ENCODE results near the gene CUL3.
"Not testable (repeated sequence)": the region's sequence is repeated elsewhere in the genome, so short reads cannot be mapped to it uniquely, and the experiment has no call there.

CUL3 gene

GRCh38 chr2:224518806-224519580 lies 66.2 kb downstream of the CUL3 start:
- no peak overlapping the region for H3K4me3 ChIP-seq (ENCODE audit: low read length in 2 of 2)
- no peaks in the 10 kb centered on the region for H3K27me3 ChIP-seq (ENCODE audit: control insufficient read depth in 1 of 2, insufficient read depth in 2 of 2, low read length in 2 of 2)
- no peak overlapping the region for H3K27ac ChIP-seq (ENCODE audit: low read length)
- no peaks in the 10 kb centered on the region for H3K9me3 ChIP-seq (ENCODE audit: control insufficient read depth in 2 of 2, low read length in 2 of 2)
- no peaks in the 10 kb centered on the region for H3K36me3 ChIP-seq (ENCODE audit: control insufficient read depth in 2 of 2, insufficient read depth in 2 of 2, low read length in 2 of 2)
- peaks cover 6% of the 10 kb centered on the region for H3K4me1 ChIP-seq (ENCODE audit: control insufficient read depth, insufficient read depth, low read length)
- no peak overlapping the region for H3K9ac ChIP-seq (ENCODE audit: low read length in 2 of 2)

GRCh38 chr2:224517963-224518362 lies 67.2 kb downstream of the CUL3 start:
- Histone ChIP-seq H3K9ac (ENCODE audit: low read length in 2 of 2) (no peak overlapping the region), H3K4me1 (ENCODE audit: control insufficient read depth, insufficient read depth, low read length) (peaks cover 6% of the 10 kb centered on the region), H3K4me3 (ENCODE audit: low read length in 2 of 2) (no peak overlapping the region), H3K36me3 (ENCODE audit: control insufficient read depth in 2 of 2, insufficient read depth in 2 of 2, low read length in 2 of 2) (peaks cover 0 to 2% of the 10 kb centered on the region in 2 donors), H3K9me3 (ENCODE audit: control insufficient read depth in 2 of 2, low read length in 2 of 2) (no peaks in the 10 kb centered on the region), H3K27ac (ENCODE audit: low read length) (no peak overlapping the region), H3K27me3 (ENCODE audit: control insufficient read depth in 1 of 2, insufficient read depth in 2 of 2, low read length in 2 of 2) (no peaks in the 10 kb centered on the region)

DNA sequence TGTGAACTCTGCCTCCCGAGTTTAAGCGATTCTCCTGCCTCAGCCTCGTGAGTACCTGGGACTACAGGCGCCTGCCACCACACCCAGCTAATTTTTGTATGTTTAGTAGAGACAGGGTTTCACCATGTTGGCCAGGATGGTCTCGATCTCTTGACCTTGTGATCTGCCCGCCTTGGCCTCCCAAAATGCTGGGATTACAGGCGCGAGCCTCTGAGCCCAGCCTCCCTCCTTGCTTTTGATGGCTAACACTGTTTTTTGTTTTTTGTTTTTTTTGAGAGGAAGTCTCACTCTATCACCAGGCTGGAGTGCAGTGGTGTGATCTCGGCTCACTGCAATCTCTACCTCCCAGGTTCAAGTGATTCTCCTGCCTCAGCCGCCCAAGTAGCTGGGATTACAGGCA lies 68.8 kb downstream of the CUL3 start:
- H3K4me3 ChIP-seq (ENCODE audit: low read length in 2 of 2); H3K36me3 ChIP-seq (ENCODE audit: control insufficient read depth in 2 of 2, insufficient read depth in 2 of 2, low read length in 2 of 2); H3K27ac ChIP-seq (ENCODE audit: low read length); H3K4me1 ChIP-seq (ENCODE audit: control insufficient read depth, insufficient read depth, low read length); H3K9me3 ChIP-seq (ENCODE audit: control insufficient read depth in 2 of 2, low read length in 2 of 2); H3K9ac ChIP-seq (ENCODE audit: low read length in 2 of 2); H3K27me3 ChIP-seq (ENCODE audit: control insufficient read depth in 1 of 2, insufficient read depth in 2 of 2, low read length in 2 of 2): not testable (repeated sequence)

- H3K9me3 ChIP-seq (ENCODE audit: control insufficient read depth in 2 of 2, low read length in 2 of 2): no peaks in the 10 kb centered on the region
- H3K9ac ChIP-seq (ENCODE audit: low read length in 2 of 2): no peak overlapping the region
- H3K4me1 ChIP-seq (ENCODE audit: control insufficient read depth, insufficient read depth, low read length): no peaks in the 10 kb centered on the region
- peaks cover 0 to 4% of the 10 kb centered on the region in 2 donors for H3K36me3 ChIP-seq (ENCODE audit: control insufficient read depth in 2 of 2, insufficient read depth in 2 of 2, low read length in 2 of 2)
- H3K4me3 ChIP-seq (ENCODE audit: low read length in 2 of 2): no peak overlapping the region
- H3K27ac ChIP-seq (ENCODE audit: low read length): no peak overlapping the region
- no peaks in the 10 kb centered on the region for H3K27me3 ChIP-seq (ENCODE audit: control insufficient read depth in 1 of 2, insufficient read depth in 2 of 2, low read length in 2 of 2)
These were observed 71.2 kb downstream of the CUL3 start for GRCh38 chr2:224513991-224514390.

GRCh38 chr2:224507789-224508188 lies 77.4 kb downstream of the CUL3 start:
- Histone ChIP-seq H3K9ac (ENCODE audit: low read length in 2 of 2) (no peak overlapping the region), H3K9me3 (ENCODE audit: control insufficient read depth in 2 of 2, low read length in 2 of 2) (no peaks in the 10 kb centered on the region), H3K36me3 (ENCODE audit: control insufficient read depth in 2 of 2, insufficient read depth in 2 of 2, low read length in 2 of 2) (peaks cover 9 to 20% of the 10 kb centered on the region in 2 donors), H3K27me3 (ENCODE audit: control insufficient read depth in 1 of 2, insufficient read depth in 2 of 2, low read length in 2 of 2) (no peaks in the 10 kb centered on the region), H3K4me1 (ENCODE audit: control insufficient read depth, insufficient read depth, low read length) (no peaks in the 10 kb centered on the region), H3K27ac (ENCODE audit: low read length) (no peak overlapping the region), H3K4me3 (ENCODE audit: low read length in 2 of 2) (no peak overlapping the region)

DNA sequence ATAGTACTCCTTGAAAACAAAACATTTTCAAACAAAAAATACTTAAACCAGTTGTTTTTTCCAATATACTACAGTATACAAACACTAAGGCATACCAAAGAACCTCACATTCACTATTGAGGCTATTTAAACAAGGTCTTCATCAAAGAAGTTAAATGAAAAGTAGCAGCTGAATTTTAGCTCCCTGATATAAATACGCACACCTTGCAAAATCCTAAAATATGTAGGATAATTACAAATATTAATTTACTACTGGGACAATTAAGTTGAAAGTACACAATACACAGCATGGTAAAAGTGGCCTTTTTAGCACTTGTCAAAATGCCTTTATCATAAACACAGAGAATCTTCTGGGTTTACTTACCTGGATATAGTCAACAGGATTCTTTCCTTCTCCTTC lies 78.7 kb downstream of the CUL3 start:
- H3K4me1 ChIP-seq (ENCODE audit: control insufficient read depth, insufficient read depth, low read length): no peaks in the 10 kb centered on the region
- H3K4me3 ChIP-seq (ENCODE audit: low read length in 2 of 2): no peak overlapping the region
- peaks cover 9 to 20% of the 10 kb centered on the region in 2 donors for H3K36me3 ChIP-seq (ENCODE audit: control insufficient read depth in 2 of 2, insufficient read depth in 2 of 2, low read length in 2 of 2)
- no peak overlapping the region for H3K27ac ChIP-seq (ENCODE audit: low read length)
- H3K9ac ChIP-seq (ENCODE audit: low read length in 2 of 2): no peak overlapping the region
- H3K9me3 ChIP-seq (ENCODE audit: control insufficient read depth in 2 of 2, low read length in 2 of 2): no peaks in the 10 kb centered on the region
- no peaks in the 10 kb centered on the region for H3K27me3 ChIP-seq (ENCODE audit: control insufficient read depth in 1 of 2, insufficient read depth in 2 of 2, low read length in 2 of 2)

GRCh38 chr2:224498991-224499390 lies 86.2 kb downstream of the CUL3 start:
- no peak overlapping the region for H3K4me3 ChIP-seq (ENCODE audit: low read length in 2 of 2)
- H3K4me1 ChIP-seq (ENCODE audit: control insufficient read depth, insufficient read depth, low read length): no peaks in the 10 kb centered on the region
- no peak overlapping the region for H3K9ac ChIP-seq (ENCODE audit: low read length in 2 of 2)
- no peaks in the 10 kb centered on the region for H3K9me3 ChIP-seq (ENCODE audit: control insufficient read depth in 2 of 2, low read length in 2 of 2)
- H3K27me3 ChIP-seq (ENCODE audit: control insufficient read depth in 1 of 2, insufficient read depth in 2 of 2, low read length in 2 of 2): no peaks in the 10 kb centered on the region
- H3K36me3 ChIP-seq (ENCODE audit: control insufficient read depth in 2 of 2, insufficient read depth in 2 of 2, low read length in 2 of 2): peaks cover 15 to 29% of the 10 kb centered on the region in 2 donors
- no peak overlapping the region for H3K27ac ChIP-seq (ENCODE audit: low read length)

- Histone ChIP-seq H3K27ac (ENCODE audit: low read length) (no peak overlapping the region), H3K4me1 (ENCODE audit: control insufficient read depth, insufficient read depth, low read length) (no peaks in the 10 kb centered on the region), H3K4me3 (ENCODE audit: low read length in 2 of 2) (no peak overlapping the region), H3K36me3 (ENCODE audit: control insufficient read depth in 2 of 2, insufficient read depth in 2 of 2, low read length in 2 of 2) (peaks cover 6 to 10% of the 10 kb centered on the region in 2 donors), H3K9ac (ENCODE audit: low read length in 2 of 2) (no peak overlapping the region), H3K9me3 (ENCODE audit: control insufficient read depth in 2 of 2, low read length in 2 of 2) (no peaks in the 10 kb centered on the region), H3K27me3 (ENCODE audit: control insufficient read depth in 1 of 2, insufficient read depth in 2 of 2, low read length in 2 of 2) (no peaks in the 10 kb centered on the region)
These were observed 92.6 kb downstream of the CUL3 start for GRCh38 chr2:224492531-224492930.

DNA sequence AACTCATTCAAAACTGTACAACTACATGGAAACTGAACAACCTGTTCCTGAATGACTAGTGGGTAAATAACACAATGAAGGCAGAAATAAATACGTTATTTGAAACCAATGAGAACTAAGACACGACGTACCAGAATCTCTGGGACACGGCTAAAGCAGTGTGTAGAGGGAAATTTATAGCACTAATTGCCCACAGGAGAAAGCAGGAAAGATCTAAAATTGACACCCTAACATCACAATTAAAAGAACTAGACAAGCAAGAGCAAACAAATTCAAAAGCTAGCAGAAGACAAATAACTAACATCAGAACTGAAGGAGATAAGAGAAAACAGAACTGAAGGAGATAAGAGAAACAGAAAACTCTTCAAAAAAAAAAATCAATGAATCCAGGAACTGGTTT lies 97.2 kb downstream of the CUL3 start:
- H3K27ac ChIP-seq (ENCODE audit: low read length); H3K4me3 ChIP-seq (ENCODE audit: low read length in 2 of 2); H3K27me3 ChIP-seq (ENCODE audit: control insufficient read depth in 1 of 2, insufficient read depth in 2 of 2, low read length in 2 of 2); H3K4me1 ChIP-seq (ENCODE audit: control insufficient read depth, insufficient read depth, low read length); H3K9me3 ChIP-seq (ENCODE audit: control insufficient read depth in 2 of 2, low read length in 2 of 2); H3K9ac ChIP-seq (ENCODE audit: low read length in 2 of 2); H3K36me3 ChIP-seq (ENCODE audit: control insufficient read depth in 2 of 2, insufficient read depth in 2 of 2, low read length in 2 of 2): not testable (repeated sequence)

DNA sequence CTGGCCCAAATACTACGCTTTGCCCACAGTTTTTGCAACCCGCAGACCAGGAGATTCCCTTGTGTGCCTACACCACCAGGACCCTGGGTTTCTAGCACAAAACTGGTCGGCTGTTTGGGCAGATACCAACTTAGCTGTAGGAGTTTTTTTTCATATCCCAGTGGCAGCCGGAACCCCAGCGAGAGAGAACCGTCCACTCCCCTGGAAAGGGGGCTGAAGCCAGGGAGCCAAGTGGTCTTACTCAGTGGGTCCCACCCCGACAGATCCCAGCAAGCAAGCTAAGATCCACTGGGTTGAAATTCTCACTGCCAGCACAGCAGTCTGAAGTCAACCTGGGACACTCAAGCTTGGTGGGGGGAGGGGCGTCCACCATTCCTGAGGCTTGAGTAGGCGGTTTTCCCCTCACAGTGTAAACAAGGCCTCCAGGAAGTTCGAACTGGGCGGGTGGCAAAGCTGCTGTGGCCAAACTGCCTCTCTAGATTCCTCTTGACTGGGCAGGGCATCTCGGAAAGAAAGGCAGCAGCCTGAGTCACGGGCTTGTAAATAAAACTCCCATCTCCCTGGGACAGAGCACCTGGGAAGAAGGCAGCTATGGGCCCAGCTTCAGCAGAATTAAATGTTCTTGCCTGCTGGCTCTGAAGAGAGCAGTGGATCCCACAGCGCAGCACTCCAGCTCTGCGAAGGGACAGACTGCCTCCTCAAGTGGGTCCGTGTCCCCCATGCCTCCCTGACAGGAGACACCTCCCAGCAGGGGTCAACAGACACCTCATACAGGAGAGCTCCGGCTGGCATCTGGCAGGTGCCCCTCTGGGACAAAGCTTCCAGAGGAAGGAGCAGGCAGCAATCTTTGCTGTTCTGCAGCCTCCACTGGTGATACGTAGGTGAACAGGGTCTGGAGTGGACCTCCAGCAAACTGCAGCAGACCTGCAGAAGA lies 99.8 kb downstream of the CUL3 start:
- not testable (repeated sequence) for H3K4me3 ChIP-seq (ENCODE audit: low read length in 2 of 2); H3K9me3 ChIP-seq (ENCODE audit: control insufficient read depth in 2 of 2, low read length in 2 of 2); H3K4me1 ChIP-seq (ENCODE audit: control insufficient read depth, insufficient read depth, low read length); H3K36me3 ChIP-seq (ENCODE audit: control insufficient read depth in 2 of 2, insufficient read depth in 2 of 2, low read length in 2 of 2); H3K27me3 ChIP-seq (ENCODE audit: control insufficient read depth in 1 of 2, insufficient read depth in 2 of 2, low read length in 2 of 2); H3K27ac ChIP-seq (ENCODE audit: low read length); H3K9ac ChIP-seq (ENCODE audit: low read length in 2 of 2)

GRCh38 chr2:224479826-224480225 lies 105.3 kb downstream of the CUL3 start:
- Histone ChIP-seq H3K27me3 (ENCODE audit: control insufficient read depth in 1 of 2, insufficient read depth in 2 of 2, low read length in 2 of 2) (no peaks in the 10 kb centered on the region), H3K9ac (ENCODE audit: low read length in 2 of 2) (no peak overlapping the region), H3K4me3 (ENCODE audit: low read length in 2 of 2) (no peak overlapping the region), H3K9me3 (ENCODE audit: control insufficient read depth in 2 of 2, low read length in 2 of 2) (no peaks in the 10 kb centered on the region), H3K4me1 (ENCODE audit: control insufficient read depth, insufficient read depth, low read length) (no peaks in the 10 kb centered on the region), H3K36me3 (ENCODE audit: control insufficient read depth in 2 of 2, insufficient read depth in 2 of 2, low read length in 2 of 2) (peaks cover 12 to 24% of the 10 kb centered on the region in 2 donors), H3K27ac (ENCODE audit: low read length) (no peak overlapping the region)
